ENCODE results near the gene TTLL4.

DNA sequence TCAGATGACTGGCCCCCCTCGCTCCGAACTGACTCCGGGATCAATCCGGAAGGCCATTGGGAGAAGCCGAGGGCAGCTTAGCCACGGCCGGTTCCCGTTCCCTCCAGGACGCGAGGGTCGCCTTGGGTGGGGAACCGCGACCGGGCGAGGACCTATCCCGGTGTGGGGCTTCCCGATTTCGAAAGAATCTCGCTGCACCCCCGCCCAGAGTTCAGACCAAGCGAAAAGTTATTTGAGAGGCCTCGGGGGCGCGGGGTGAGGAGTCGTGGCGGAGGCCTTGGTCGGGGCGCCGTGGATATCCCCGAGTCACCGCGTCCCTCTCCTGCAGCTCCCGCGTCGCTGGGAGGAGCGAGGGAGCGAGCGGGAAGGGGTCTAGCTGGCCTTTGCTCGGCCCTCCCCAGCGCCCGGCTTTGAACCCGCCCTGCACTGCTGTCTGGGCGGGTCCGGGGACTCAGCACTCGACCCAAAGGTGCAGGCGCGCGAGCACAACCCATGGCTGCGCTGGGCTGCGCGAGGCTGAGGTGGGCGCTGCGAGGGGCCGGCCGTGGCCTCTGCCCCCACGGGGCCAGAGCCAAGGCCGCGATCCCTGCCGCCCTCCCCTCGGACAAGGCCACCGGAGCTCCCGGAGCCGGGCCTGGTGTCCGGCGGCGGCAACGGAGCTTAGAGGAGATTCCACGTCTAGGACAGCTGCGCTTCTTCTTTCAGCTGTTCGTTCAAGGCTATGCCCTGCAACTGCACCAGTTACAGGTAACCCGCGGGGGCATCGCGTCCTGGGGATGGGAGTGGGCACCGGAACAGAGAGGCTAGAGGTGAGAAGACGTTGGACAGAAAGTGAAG lies 71.3 kb downstream of the TTLL4 start, which contains the start of gene CYP27A1:
- no peak for TF ChIP-seq MAX (IDR thresholded peaks at IDR 0.05)
- TF ChIP-seq YY1 (IDR thresholded peaks at IDR 0.05; ENCODE audit: low read depth), result no peak
- no peak for TF ChIP-seq EGR1 (IDR thresholded peaks at IDR 0.05)
- no peak for TF ChIP-seq NFIC (IDR thresholded peaks at IDR 0.05)
- no peak for TF ChIP-seq RAD21 (IDR thresholded peaks at IDR 0.05; ENCODE audit: low read depth)
- TF ChIP-seq CREB1 (IDR thresholded peaks at IDR 0.05; ENCODE audit: low read depth), result no peak
- no peak for TF ChIP-seq CEBPB (IDR thresholded peaks at IDR 0.05)
